ENCODE measurements around the gene COA7.
A peak's percentile ranks its signal among the peaks of the same experiment; 100 is the strongest.
"Not testable (repeated sequence)": the region's sequence is repeated elsewhere in the genome, so short reads cannot be mapped to it uniquely, and the experiment has no call there.

The COA7 gene

DNA sequence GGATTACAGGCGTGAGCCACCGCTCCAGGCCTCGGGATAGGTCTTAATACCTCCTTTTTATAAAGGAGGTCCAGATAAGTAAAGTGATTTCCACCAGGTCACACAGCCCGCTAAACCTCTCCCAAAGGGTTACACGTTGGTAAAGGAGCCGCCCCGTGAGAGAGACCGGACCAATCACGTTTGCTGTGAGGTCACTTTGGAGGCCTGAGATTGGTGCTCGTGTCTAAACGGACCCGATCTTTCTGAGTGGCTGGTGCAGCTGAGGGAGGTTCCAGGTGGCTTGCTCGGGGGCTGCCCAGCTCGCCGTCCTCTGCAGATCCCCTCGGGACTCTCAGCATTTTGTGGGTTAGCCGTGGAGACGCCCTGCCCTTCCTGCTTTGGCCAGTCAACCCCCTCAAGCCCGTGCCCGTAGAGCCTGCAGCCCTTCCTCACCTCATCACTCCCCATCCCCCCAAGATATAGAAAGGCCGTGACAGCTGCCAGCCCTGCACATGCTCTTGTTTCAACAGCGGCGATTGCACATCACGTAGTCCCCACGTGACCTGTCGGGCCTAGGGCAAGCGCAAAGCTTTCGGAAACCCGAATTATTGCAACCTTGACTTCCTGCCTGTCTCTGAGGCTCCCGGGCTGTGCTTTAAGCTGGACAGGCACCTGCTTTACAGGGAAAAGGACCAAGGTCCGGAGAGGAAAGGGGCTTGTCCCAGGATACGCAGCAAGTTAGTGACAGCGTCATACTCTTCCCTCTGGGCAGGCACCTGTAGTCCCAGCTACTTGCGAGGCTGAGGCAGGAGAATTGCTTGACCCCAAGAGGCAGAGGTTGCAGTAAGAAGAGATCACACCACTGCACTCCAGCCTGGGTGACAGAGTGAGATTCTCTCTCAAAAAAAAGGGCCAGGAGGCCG is 5.0 kb upstream of the COA7 start:
- DNase-seq (ENCODE audit: low read depth), result peak; percentile 83
- H3K4me3 ChIP-seq (ENCODE audit: low read length), result peak overlapping the region; percentile 74
- TF ChIP-seq, protein P1, sequence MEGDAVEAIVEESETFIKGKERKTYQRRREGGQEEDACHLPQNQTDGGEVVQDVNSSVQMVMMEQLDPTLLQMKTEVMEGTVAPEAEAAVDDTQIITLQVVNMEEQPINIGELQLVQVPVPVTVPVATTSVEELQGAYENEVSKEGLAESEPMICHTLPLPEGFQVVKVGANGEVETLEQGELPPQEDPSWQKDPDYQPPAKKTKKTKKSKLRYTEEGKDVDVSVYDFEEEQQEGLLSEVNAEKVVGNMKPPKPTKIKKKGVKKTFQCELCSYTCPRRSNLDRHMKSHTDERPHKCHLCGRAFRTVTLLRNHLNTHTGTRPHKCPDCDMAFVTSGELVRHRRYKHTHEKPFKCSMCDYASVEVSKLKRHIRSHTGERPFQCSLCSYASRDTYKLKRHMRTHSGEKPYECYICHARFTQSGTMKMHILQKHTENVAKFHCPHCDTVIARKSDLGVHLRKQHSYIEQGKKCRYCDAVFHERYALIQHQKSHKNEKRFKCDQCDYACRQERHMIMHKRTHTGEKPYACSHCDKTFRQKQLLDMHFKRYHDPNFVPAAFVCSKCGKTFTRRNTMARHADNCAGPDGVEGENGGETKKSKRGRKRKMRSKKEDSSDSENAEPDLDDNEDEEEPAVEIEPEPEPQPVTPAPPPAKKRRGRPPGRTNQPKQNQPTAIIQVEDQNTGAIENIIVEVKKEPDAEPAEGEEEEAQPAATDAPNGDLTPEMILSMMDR (conservative IDR thresholded peaks at IDR 0.05; ENCODE audit: low read length), result no peak

DNA sequence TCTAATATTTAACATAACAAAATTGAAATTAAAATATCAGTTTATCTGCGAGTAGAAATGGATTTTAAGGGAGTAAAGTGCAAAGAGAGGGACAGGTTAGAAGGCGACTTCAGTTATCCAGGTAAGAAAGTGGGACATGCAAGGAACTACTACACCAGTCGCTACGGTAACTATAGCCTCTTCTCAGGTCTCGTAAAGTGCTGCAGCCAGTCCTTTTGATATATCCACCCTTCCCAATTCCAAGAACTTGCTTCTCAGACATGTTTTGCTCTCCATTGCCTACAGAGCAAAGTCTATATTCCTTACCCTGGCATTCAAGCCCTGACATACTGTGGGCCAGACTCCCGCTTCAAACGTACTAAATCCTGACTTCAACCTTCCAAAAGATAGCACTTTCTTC is 2.5 kb downstream of the COA7 start:
- DNase-seq (ENCODE audit: low read depth), result no peak
- H3K4me3 ChIP-seq (ENCODE audit: low read length), result no peak overlapping the region
- TF ChIP-seq, protein P1 (conservative IDR thresholded peaks at IDR 0.05; ENCODE audit: low read length), result no peak

DNA sequence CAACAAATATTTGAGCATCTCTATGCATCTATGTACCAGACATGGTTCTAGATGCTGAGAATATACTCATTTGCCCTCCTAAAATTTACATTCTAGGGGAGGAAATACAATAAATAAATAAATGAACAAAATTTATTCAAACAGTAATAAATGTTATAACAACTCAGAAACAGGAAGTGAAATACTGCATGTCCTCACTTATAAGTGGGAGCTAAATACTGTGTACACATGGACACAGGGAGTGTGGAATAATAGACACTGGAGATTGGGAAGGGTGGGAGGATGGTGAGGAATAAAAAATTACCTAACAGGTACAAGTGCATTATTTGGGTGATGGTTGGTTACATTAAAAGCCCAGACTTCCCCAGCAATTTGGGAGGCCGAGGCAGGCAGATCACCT is 4.3 kb downstream of the COA7 start:
- TF ChIP-seq, protein P1 (conservative IDR thresholded peaks at IDR 0.05; ENCODE audit: low read length), result no peak
- no peak for DNase-seq (ENCODE audit: low read depth)
- H3K4me3 ChIP-seq (ENCODE audit: low read length), result no peak overlapping the region

GRCh38 chr1:52693351-52693750 is 4.8 kb downstream of the COA7 start:
- not testable (repeated sequence) for DNase-seq (ENCODE audit: low read depth)

GRCh38 chr1:52692697-52693096 is 5.5 kb downstream of the COA7 start:
- no peak overlapping the region for H3K4me3 ChIP-seq (ENCODE audit: low read length)
- DNase-seq (ENCODE audit: low read depth), result no peak
- TF ChIP-seq, protein P1 (conservative IDR thresholded peaks at IDR 0.05; ENCODE audit: low read length), result no peak

More at GRCh38 chr1:52693351-52693750, 4.8 kb downstream of the COA7 start:
- H3K4me3 ChIP-seq (ENCODE audit: low read length), result not testable (repeated sequence)

GRCh38 chr1:52691821-52692220 is 6.3 kb downstream of the COA7 start:
- no peak for DNase-seq (ENCODE audit: low read depth)
- no peak overlapping the region for H3K4me3 ChIP-seq (ENCODE audit: low read length)
- TF ChIP-seq, protein P1 (conservative IDR thresholded peaks at IDR 0.05; ENCODE audit: low read length), result no peak

DNA sequence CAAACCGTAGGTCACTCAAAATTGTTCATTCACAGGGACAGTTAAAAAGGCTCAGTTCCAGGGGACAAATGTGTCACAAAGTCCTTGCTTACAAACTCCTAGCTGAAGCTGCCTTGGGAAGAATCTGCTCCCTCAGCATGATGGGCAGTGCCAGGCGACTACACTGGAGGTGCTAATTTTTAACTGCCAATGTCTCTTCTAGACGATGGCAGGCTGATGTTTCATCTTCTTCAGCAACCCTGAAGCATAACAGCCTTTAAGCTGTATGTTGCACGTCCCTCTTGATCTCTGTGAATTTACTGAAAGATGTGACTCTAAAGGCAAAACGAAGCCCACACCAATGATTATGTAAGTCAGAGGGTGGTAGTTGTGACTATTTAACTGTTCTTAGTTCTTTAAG is 11.3 kb downstream of the COA7 start:
- no peak for DNase-seq (ENCODE audit: low read depth)
- TF ChIP-seq, protein P1 (conservative IDR thresholded peaks at IDR 0.05; ENCODE audit: low read length), result no peak

More for the DNA sequence above, 11.3 kb downstream of the COA7 start:
- no peak overlapping the region for H3K4me3 ChIP-seq (ENCODE audit: low read length)

Measured in AG10803 (cell line).